SHP77 treated with DMSO at 0.1 percent for 48 hours (cell line): Measurements from ENCODE around the gene TPRG1L.

ENCODE experiments used
- DNase-seq: peaks from one replicate; lab custom pipeline; 2025; lab: John Stamatoyannopoulos, UW

TPRG1L gene

DNA sequence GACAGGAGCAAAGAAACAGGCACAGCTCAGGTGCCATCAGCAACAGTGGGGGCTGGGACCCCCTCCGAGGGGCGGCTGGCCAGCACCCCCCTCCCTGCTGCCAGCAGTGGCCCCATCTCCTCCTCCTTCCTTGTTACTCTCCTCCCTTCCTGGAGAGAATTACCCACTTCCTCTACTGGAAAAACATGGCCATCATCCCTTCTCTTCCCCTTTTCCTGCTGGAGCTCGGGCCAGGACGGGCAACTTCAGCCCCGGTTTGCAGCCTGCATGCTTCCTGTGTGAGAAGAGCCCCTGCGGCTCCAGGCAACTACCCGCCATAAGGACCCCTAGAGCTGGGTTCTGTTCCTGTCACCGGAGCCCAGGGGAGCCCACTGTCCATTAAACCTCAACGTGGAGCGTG is 31.1 kb upstream of the TPRG1L start:
- no peak for DNase-seq

- DNase-seq, result no peak
Measured at GRCh38 chr1:3594706-3595377, 30.0 kb upstream of the TPRG1L start.

DNA sequence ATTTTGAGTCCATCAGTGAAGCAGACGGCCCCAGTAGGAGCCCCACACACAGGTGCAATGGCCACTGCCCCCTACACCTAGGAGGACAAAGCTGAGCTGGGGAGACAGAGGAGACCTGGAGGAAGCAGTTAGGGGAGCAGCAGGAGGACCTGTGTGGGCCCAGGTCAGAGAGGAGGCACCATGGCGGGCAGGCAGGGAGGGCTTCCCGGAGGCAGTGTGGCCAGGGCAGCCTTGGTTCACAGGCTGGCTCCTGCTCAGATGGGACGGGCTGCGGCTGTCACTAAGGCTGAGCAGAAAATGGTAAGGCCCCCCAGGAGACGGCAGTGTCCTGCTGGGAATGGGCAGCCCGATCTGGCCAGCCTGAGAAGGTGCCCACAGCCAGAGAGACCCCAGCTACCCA is 28.9 kb upstream of the TPRG1L start:
- DNase-seq, result no peak

- no peak for DNase-seq
Measured at GRCh38 chr1:3596663-3597598, 27.9 kb upstream of the TPRG1L start.

DNA sequence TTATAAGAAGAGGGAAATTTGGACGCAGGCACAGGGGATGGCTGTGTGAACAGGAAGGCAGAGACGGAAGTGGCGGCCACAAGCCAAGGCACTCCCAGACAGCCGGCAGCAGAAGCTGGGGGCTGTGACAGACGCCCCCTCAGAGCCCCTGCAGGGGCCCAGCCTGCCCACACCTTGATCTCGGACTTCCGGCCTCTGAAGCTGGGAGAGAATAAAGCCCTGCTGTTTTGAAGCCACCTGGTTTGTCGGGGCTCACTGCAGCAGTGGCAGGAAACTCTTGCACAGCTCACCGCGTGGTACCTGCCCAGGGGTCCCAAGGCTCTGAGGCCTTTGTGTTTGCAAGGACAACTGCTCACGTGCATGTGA is 27.2 kb upstream of the TPRG1L start:
- no peak for DNase-seq

- DNase-seq, result no peak
Measured at GRCh38 chr1:3598051-3598491, 26.7 kb upstream of the TPRG1L start.

DNA sequence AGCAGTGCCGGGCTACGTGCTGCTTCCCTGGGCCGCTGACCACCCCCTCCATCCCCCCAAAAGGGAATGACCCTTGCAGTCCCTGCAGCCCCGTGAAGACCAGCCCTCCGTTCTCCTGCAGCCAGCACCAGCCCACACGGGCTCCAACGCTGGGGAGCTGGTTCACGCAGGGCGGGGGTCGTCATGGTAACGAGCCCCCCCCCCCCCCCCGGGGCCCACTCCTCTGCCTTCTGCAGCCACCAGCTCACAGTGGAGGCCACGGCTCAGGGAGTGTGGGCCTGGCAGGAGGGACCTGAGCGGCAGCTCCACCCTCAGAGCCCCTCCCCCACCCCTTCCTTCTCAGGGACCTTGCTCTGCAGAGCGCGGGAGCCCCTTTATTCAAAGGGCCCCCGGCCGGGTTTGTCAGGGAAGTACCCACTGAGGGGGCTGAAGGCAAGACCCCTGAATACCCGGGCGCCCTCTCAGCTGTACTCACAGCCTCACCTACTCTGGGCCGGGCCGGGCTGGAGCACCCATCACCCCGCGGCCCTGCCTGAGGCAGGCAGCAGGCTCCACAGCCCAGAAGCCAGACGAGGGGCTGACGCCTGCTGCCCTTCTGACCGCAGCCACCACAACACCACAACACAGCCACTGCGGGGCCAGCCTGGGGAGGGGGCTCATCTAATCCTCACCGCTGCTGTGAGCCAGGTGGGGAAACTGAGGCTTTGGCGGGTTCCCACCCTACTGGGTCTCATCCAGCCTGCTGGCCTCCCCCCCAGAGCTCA is 26.1 kb upstream of the TPRG1L start:
- DNase-seq, result no peak

DNA sequence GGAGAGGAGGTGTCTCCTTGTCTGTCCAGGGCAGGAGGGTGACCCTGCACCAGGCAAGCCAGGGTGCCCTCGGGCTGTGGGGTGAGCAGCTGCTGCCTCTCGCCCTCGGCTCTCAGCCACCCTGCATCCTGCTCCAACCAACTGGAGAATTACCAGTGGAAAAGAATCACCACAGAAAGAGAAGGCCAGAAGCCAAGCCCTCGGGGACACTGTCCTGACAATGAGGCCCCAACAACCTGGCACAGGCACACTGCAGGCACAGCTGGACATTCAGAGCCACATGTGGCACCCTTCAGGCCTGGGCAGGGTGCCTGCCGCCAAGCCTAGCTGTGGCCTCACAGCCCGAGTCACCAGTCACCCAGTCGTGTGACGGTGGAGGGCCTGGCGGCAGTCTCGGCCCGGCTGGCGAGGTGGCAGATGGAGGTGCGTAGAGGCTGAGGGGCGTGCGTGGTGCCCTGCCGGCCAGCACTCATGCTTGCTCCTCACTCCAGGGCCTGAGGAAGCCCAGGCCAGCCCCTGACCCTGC is 25.5 kb upstream of the TPRG1L start:
- no peak for DNase-seq

- DNase-seq, result no peak
Measured at GRCh38 chr1:3599816-3600215, 25.0 kb upstream of the TPRG1L start.

GRCh38 chr1:3600354-3600753 is 24.5 kb upstream of the TPRG1L start:
- DNase-seq, result no peak

GRCh38 chr1:3601743-3602142 is 23.1 kb upstream of the TPRG1L start:
- no peak for DNase-seq

DNA sequence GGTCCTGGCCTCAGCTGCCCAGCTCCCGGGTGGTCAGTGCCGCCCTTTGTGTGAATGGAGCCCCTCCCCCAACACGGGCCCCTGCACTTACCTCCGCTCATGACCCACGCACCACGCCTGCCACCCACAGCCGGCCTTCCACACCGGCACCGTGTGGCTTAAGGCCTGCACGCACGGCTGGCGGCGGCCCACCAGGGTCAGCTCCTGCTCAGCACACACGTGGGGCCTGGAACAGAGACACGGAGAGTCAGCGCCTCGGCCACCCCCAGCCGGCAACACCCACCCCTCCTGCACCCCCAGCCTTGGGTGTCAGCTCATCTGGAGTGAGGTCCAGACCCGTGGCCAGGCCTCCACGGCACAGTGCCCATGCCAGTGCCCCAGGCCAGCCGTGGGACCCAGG is 22.4 kb upstream of the TPRG1L start:
- no peak for DNase-seq

DNA sequence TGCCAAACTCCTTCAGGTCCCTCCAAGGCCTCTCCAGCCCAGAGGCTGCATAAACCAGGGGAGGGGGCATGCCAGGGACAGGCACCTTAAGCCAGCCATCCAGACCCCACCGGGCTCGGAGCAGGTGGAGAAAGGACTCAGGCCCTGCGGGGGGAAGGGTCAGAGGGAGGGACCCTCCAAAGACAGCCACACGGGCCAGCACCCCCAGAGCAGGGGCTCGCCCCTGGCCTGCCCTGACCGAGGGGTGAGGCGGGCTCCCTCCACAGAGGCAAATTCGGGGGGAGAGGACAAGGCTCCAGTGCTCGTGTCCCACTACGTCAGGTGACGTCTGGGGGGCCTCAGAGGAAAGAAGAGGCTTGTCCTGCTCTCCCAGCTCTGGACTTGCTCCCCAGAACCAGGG is 21.7 kb upstream of the TPRG1L start:
- DNase-seq, result no peak

DNA sequence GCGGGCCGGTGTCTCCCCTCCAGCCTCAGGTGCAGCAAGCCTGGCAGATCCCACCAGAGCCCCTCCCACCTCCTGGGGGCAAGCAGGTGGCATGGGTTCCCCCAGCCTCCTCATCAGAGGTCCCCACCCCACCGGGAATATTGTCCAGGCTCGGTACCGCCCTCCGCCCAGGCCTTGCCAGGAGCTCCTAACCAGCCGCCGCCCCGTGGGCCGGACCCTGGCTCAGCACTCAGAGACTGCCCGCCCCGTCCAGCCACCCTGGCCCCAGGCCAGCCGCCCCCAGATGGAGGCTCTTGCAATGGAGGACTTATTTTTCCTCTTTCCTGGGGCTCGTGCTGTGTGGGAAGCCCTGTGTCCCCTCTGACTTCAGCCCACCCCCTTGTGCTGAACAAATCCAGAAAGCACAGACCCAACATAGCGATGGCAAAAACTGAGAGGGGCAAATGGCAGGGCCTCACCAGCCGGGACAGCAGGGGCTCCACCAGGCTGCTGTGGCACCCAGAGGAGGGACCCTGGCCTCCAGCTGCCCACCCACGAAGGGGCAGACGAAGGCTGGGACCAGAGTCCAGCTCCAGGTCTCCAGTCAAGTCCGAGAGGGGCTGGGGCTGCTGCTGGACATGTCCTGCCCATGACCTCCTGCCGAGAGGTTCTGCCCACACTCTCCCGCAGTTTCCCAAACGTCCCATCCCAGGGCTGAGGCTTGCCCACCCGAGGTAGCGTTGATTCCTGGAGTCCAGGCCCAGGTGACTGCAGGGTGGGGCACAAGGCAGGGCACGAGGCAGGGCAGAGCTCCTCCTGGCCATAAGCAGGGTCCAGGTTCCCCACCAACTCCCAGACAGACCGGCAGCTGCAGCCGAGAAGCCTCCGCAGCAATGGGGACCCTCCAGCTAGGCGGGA is 21.0 kb upstream of the TPRG1L start:
- no peak for DNase-seq

- DNase-seq, result no peak
Measured at GRCh38 chr1:3604468-3604974, 20.3 kb upstream of the TPRG1L start.

- DNase-seq, result no peak
Measured at GRCh38 chr1:3604997-3605823, 19.6 kb upstream of the TPRG1L start.

- no peak for DNase-seq
Measured at GRCh38 chr1:3606779-3607702, 17.8 kb upstream of the TPRG1L start.

GRCh38 chr1:3607703-3608065 is 17.1 kb upstream of the TPRG1L start:
- DNase-seq, result no peak

GRCh38 chr1:3608154-3608553 is 16.7 kb upstream of the TPRG1L start:
- DNase-seq, result no peak
